NT2/D1 (cell line): ENCODE results near the gene JAGN1.

Experiments used
- YY1 ChIP-seq: IDR thresholded peaks from 2 replicates; pipeline ENCODE4 v1.6.1; 2011; ENCODE audit not compliant: insufficient read length, insufficient read depth
- ZNF274 ChIP-seq: IDR thresholded peaks from 2 replicates; pipeline ENCODE4 v1.6.1; 2011; ENCODE audit warnings: mild to moderate bottlenecking, low read depth, low read length

- TF ChIP-seq ZNF274 (no peak), YY1 (no peak)
Measured at GRCh38 chr3:9870978-9871377, 19.4 kb upstream of the JAGN1 start.
